ENCODE measurements around the gene CREB3L1. TPM values are rescaled to one million over a fixed set of nuclear protein-coding genes. Genes with fewer than 3 reads are reported as not detected.

CREB3L1 gene
- total RNA-seq, 1 experiment from 2014 or later = not detected

- H3K27me3 Mint-ChIP-seq (ENCODE audit: insufficient read depth, unreplicated experiment) = no peaks in the 10 kb centered on the region
- intact Hi-C loops (cut with micrococcal nuclease) = no loop called here
- no peak overlapping the region for H3K27ac Mint-ChIP-seq (ENCODE audit: low read depth, unreplicated experiment)
- CTCF ChIA-PET = interaction anchor here (1.5 kb wide), 2 partner anchors 29 to 43 kb away, joined by 3 to 6 read pairs; no protein-coding TSS in a partner anchor
- H3K4me1 Mint-ChIP-seq (ENCODE audit: insufficient read depth, unreplicated experiment) = peaks cover 23% of the 10 kb centered on the region
- no peaks in the 10 kb centered on the region for H3K36me3 Mint-ChIP-seq (ENCODE audit: insufficient read depth, unreplicated experiment)
- BruUV-seq (replicated peaks) = no TSS peak
- no peaks in the 10 kb centered on the region for H3K9me3 Mint-ChIP-seq (ENCODE audit: unreplicated experiment)
- POLR2A ChIA-PET = interaction anchor here (0.7 to 1.0 kb wide), 2 partner anchors 11 to 51 kb away, joined by 3 read pairs; no protein-coding TSS in a partner anchor
- no peak for DNase-seq (ENCODE audit: unreplicated experiment)
- TF ChIP-seq CTCF (IDR thresholded peaks at IDR 0.05; ENCODE audit: unreplicated experiment) = no peak
- H3K4me3 Mint-ChIP-seq (ENCODE audit: unreplicated experiment) = no peak overlapping the region
Observed at GRCh38 chr11:46286789-46287188, 9.3 kb downstream of the CREB3L1 start.

GRCh38 chr11:46288451-46288850 is 11.0 kb downstream of the CREB3L1 start:
- ChIA-PET POLR2A (interaction anchor here (0.9 kb wide), 1 partner anchor 9 kb away, joined by 3 read pairs; no protein-coding TSS in a partner anchor), CTCF (interaction anchor here (2.5 to 4.1 kb wide), 2 partner anchors 19 to 25 kb away, joined by 9 to 19 read pairs; no protein-coding TSS in a partner anchor)
- H3K4me1 Mint-ChIP-seq (ENCODE audit: insufficient read depth, unreplicated experiment) = peaks cover 23% of the 10 kb centered on the region
- BruUV-seq (replicated peaks) = no TSS peak
- H3K36me3 Mint-ChIP-seq (ENCODE audit: insufficient read depth, unreplicated experiment) = no peaks in the 10 kb centered on the region
- intact Hi-C loops (cut with micrococcal nuclease) = no loop called here
- H3K27me3 Mint-ChIP-seq (ENCODE audit: insufficient read depth, unreplicated experiment) = no peaks in the 10 kb centered on the region
- H3K4me3 Mint-ChIP-seq (ENCODE audit: unreplicated experiment) = no peak overlapping the region
- no peak overlapping the region for H3K27ac Mint-ChIP-seq (ENCODE audit: low read depth, unreplicated experiment)
- H3K9me3 Mint-ChIP-seq (ENCODE audit: unreplicated experiment) = no peaks in the 10 kb centered on the region
- DNase-seq (ENCODE audit: unreplicated experiment) = no peak
- no peak for TF ChIP-seq CTCF (IDR thresholded peaks at IDR 0.05; ENCODE audit: unreplicated experiment)

GRCh38 chr11:46290011-46290410 is 12.5 kb downstream of the CREB3L1 start:
- CTCF ChIA-PET = interaction anchor here (0.7 to 4.1 kb wide), 8 partner anchors 13 to 209 kb away, joined by 3 to 19 read pairs (median 4); partner anchors contain the start of gene CREB3L1

More at GRCh38 chr11:46290011-46290410, 12.5 kb downstream of the CREB3L1 start:
- DNase-seq (ENCODE audit: unreplicated experiment) = no peak
- POLR2A ChIA-PET = interaction anchor here (0.9 to 2.4 kb wide), 4 partner anchors 9 to 52 kb away, joined by 3 to 8 read pairs (median 3); no protein-coding TSS in a partner anchor
- no peak for TF ChIP-seq CTCF (IDR thresholded peaks at IDR 0.05; ENCODE audit: unreplicated experiment)
- Mint-ChIP-seq H3K27me3 (ENCODE audit: insufficient read depth, unreplicated experiment) (no peaks in the 10 kb centered on the region), H3K27ac (ENCODE audit: low read depth, unreplicated experiment) (no peak overlapping the region), H3K9me3 (ENCODE audit: unreplicated experiment) (no peaks in the 10 kb centered on the region), H3K4me1 (ENCODE audit: insufficient read depth, unreplicated experiment) (peaks cover 23% of the 10 kb centered on the region), H3K4me3 (ENCODE audit: unreplicated experiment) (peak overlapping the region; percentile 24), H3K36me3 (ENCODE audit: insufficient read depth, unreplicated experiment) (no peaks in the 10 kb centered on the region)
- BruUV-seq (replicated peaks) = no TSS peak
- intact Hi-C loops (cut with micrococcal nuclease) = no loop called here

Data from MCF 10A (cell line).